ENCODE data around the gene HOXC11.

The HOXC11 gene

DNA sequence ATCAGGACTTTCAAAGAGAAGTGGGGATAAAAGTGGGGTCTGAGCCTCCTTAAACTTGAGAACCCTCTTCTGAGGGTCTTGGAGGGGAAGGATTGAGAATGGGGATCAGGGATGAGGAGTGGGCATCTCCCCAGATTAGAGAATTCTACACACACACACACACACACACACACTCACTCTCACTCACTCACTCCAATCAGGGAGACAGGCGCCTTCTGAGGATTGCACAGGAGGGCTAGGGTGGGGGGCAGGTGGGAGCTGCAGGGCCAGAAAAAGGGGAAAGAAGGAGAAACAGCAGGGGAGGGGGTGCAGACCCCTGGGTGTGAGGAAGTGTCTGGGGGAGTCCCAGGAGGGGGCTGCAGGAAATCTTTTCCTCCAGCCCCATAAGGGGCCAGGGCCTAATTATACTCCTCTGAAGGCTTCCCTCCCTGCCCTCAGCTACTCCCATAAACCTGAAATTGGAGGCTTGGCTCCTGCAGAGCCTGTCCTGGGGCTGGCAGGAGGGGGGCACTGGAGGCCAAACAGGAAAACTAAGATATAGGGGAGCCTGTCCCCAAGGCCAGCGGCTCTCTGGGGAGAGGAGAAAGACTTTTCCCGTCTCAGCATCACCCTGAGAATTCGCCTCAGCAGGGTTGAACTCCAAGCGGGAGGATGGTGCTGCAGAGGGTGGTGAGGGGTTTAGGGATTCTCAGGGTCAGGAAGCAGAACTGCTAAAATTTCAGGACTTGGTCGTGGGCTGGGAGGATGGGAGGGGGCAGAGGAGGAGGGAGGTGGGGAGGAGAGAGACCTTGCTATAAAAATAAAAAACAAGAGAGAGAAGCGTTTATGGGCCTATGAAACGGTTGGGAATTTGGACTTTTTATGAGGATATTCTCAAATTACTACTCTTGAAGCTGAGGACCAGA lies 28.6 kb downstream of the HOXC11 start:
- no peak for DNase-seq

DNA sequence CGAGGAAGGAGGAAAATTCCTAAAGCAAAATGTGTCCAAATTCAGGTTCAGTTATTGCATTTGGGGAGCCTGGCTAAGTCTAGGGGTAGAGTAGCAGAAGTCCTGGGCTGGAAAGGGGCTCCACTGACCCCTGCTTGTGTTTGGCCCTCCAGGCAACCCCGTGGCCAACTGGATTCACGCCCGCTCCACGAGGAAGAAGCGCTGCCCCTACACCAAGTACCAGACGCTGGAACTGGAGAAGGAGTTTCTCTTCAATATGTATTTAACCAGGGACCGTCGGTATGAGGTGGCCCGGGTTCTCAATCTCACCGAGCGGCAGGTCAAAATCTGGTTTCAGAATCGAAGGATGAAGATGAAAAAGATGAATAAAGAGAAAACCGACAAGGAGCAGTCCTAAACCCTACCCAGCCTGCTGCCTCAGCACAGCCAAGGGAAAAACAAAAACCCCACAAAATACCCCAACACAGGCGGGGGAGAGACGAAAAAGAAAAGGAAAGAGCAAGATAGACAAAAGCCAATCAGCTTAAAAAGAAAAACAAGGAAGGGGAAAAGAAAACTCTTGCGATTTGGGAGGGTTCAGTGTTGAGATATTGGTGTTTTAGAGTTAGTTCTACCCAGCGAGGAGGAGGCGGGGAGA lies 29.5 kb downstream of the HOXC11 start:
- no peak for DNase-seq

DNA sequence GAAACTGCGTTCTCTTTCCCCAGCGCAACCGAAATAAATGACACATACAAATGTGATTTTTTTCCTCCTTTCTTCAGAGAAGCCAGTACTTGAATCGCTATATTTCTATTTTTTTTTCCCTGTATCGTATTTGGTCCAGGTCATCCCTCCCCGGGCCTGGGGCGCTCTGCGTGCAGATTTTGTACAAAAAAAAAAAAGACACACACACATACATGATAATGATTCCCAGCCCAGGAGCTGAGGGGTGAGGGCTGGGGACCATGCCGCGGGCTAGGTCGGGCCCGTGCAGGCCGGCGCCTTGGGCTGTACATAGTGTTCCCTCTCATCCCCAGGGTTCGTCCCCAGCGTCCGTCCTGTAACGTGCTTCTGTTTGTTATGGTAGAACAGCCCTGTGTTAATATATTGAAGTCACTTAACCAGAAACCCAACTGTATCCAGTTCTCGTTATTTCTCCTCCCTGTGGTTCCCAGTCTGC lies 30.0 kb downstream of the HOXC11 start:
- no peak for DNase-seq

DNA sequence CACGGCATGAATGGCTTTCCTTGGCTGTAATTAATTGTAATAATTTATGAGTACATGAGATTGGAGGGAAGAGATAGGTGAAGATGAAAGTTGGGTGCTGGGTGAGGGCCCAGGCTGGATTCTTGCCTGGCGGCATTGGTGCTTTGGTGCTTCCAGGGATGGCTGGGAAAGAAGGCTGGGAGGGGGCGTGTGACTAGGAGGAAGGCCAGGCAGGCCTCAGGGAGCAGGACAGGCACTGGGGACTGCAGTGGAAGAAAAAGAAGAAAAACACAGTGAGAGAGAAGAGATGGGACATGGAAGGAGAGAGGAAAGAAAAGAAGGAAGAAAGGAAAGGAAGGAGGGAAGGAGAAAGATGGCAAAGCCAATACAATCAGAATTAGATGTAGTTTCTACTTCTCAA lies 30.7 kb downstream of the HOXC11 start:
- DNase-seq = no peak

DNA sequence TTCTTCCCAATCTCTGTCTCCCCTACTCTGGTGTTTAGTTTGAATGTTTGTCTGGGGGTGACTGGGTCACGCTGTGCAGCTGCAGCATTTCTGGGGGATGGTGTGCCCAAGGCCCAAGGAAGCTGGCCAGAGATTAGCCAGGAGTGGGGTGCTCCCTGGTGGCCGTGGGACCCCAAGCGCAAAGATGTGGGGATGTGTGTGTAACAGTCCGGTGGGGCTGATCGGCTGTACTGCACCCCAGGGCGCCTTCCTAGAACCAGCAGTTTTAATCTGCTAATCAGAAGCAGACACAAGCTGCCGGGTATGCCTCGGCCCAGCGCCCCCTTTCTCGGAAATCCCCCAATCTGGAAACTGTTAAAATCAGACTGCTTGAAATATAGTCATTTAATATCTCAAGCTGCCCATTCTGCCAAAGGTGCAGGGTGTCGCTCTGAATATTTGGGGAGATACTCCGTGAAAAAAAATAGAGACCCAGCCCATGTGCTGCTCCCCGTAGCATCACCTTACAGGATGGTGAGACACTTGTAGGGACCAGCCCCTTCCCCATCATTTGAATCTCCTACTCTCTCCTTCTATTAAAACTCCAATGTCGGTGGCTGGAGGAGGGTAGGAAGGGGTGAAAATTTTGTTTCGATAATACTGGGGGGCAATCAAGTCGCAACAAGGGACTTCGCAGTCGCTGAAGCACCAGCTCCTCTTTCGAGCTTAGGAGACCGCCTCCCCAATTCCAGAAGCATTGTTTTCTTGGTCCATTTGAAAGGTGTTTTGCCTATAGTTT lies 31.3 kb downstream of the HOXC11 start:
- DNase-seq = no peak

DNA sequence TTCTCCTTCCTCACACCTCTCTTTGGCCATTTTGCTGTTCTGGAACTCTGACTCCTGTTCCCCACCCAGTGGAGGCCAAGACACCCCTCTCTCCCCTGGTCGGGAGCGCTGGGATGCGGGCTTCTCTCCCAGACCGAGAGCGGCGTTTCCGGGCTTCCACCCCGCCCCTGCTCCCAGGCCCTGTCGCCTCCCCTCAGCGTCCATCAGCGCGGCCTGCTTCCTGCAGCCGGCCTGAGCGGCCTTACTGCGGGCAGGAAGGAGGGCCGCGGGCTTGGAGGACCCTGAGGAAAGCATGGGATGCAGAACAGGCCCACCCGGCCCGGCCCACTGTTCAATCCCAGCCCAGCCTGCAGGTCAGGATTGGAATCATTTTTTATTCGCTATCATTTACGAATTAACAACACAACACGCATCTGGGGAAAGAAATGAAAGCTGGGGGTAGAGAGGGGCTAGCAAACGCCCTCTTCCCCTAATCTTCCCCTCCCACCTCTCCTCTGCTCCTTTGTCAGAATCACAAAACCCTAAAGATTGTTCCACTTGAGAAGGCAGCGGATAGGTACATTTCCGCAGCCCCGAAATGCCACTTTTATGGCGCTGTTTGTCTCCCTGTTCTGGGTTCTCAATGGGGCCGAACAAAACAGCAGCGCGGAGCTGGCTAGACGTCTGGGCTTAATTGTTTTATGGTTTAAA lies 32.1 kb downstream of the HOXC11 start:
- DNase-seq = no peak

DNA sequence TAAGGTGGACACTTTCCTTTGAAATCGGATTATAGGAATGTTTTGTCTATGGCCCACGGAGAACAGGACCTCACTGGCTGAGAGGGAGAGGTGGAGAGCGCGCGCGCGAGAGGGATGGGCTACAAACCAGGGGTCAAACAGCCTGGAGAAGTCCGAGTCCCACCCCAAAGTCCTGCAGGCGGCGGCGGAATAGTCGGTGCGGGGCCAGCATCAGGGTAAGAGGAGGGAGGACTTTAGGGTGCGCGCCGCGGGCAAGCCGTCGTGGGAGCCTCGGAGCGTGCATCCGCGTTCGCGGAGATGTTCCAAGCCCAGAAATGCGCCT lies 32.6 kb downstream of the HOXC11 start:
- no peak for DNase-seq

DNA sequence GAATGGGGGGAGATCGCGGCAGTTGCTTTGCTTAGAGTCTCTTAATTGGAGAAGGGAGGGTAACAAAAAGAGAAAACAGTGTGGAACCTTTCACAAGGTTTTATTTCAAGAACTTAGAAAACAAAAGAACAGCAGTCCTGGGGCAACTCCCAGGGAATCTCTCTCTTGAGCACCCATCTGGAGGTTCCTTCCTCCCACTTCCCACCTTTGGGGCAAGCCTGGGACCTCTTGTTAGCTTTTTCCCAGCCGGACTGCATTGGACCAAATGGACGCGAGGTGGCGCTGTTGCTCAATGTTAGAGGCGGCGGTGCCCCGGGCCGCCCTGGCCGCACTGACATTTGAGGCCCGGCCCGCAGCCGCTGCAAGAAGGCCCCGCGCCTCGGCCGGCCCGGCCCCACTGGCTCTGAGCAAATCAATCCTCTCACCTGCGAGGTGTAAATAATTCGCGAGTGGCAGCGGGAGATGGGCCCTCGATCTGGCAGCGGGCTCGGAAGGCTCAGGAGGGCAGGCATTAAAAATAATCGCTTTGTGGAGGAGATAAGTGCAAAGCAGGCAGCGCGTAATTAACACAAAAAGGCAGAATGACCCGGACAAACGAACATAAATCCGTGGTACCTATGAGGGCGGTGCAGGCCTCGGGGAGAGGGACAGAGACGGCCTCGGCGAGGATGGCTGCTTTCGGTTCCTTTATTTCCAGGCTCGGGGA lies 33.1 kb downstream of the HOXC11 start:
- DNase-seq = peak; percentile 83

DNA sequence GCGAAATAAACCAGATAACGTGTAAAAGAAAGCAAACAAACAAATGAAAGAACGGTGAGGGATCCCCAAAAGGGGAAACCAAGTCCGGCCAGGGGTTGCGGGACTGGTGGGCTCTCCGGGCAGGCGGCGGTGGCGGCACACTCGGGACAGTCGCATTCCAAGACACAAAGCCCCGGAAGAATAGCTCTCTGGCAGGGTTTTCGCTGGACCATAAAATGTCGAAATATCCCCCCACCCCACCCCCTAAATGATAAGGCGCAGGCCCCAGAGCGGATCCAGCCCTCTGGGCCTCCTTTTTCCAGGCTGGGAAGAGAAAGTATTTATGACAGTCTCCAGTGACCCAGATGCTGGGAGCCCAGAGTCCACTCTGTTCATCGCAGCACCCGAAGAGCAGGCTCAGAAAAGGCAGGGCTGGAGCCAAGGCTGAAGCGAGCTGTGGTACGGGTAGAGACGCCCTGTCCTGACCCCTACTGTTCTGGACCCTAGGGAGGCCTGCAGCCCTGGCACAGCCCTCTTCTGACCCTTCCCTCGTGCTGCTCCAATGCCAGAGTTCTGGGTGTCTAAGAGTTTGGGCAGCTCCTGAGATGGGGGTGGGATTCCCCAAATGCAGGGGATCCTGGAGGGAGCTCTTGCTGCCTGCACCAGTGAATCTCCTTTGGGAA lies 33.8 kb downstream of the HOXC11 start:
- no peak for DNase-seq

DNA sequence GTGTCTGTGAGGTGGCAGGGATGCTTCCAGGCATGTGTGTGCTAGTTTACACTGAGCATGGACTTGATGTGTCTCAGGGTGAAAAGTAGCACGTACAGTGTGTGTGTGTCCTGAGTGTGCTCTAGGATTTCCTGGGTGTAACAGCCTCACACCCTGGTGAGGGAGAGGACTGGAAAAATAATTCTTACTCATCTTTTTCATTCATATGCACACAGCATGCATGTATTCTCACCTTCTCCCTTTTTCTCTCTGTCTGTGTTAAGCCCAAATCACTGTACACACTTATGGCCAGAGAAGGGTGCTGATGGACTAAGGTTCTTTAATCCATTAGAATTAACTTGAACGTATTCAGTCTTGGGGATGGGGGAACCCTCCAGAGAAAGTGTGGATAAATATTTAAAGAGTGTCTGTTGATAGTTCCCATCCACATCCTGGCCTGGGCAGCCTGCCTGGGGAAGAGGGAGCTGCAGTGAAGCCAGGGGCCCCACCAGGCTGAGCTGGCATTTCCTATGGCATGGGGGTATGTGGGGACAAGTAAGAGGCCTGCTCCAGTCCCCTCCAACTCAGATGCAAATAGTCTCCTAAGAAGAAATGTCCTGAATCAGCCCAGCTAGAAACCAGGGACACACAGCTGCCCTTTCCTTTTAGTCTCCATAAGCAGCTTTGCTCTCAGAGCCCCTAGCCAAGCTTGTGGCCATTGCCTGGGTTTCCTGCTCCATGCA lies 34.8 kb downstream of the HOXC11 start:
- no peak for DNase-seq

DNA sequence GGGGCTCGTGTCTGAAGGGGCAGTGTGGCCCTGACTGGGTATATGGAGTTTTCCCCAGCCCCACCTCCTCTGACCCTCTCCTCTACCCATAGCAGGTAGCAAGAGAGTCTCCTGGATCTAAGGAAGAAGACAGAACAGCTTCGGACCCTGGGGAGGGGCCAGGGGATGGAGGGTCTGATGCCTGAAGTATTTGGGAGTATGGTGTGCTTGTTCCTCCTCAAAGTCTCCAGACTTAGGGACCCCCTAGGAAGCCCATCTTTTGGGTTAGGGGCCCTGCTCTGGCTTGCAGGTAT lies 35.3 kb downstream of the HOXC11 start:
- no peak for DNase-seq

DNA sequence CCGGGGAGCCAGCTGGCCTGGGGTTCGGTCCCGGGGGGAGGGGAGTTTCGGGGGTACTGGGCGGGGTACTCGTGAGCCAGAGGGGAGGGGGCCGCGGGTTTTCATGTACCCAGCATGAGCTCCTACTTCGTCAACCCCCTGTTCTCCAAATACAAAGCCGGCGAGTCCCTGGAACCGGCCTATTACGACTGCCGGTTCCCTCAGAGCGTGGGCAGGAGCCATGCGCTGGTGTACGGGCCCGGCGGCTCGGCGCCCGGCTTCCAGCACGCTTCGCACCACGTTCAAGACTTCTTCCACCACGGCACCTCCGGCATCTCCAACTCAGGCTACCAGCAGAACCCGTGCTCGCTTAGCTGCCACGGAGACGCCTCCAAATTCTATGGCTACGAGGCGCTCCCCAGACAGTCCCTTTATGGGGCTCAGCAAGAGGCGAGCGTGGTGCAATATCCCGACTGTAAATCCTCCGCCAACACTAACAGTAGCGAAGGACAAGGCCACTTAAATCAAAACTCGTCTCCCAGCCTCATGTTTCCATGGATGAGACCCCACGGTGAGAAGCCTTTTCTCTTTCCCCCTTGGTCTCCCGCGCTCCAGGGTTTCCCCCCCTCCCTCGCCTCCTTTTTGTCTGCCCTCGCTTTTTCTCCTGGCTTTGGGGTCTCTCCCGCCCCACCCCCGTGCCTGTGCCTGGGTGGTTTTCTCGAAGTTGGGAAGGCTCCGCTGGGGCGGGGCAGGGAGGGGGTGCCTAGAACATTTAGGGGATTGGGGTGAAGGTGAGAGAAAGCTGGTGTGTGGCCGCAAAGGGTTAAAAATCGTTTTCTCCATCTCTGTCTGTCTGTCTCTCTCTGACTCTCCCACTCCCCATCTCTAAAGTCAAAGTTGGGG lies 36.5 kb downstream of the HOXC11 start:
- DNase-seq = no peak

DNA sequence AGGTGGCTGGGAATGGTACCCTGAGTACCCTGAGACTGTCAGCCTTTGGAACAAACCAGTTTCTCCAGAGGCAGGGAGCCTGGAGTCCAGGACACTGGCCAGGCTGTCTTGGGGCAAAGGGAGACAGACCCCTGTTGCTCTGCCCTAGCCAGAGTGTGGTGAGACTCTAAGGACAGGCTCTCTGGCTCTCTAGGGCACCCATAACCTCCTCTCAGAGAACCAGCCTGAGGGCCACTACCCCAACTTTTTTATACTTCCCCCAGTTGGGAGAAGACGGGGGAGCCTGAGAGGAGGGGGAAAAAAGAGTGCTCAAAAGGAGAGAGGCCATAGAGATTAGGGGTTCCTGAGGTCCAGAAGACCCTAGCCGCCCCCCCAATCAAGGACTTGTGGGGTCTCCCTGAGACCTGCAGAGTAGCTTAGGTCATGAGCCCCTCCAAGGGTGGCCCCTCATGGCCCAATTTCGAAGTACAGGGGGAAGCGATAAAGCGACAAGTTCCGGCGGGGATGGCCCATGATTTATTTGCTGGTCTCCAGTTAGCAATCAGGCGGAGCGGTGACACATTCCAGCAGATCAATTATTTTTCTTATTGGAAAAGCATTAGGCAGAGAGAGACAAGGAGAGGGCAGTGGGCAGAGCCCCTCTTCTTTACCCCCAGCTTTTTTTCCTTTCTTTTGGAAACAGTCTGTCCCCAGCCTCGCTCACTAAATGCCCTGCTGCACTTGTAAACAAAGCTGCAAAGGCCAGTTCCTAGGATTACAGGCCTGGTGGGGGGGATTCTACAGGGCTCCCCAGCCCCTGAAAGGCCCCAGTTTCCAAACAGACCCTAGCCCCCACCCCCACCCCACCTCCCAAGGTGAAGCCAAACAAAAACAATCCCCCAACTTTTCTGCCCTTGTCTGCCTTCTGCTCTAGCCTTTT lies 37.4 kb downstream of the HOXC11 start:
- no peak for DNase-seq

DNA sequence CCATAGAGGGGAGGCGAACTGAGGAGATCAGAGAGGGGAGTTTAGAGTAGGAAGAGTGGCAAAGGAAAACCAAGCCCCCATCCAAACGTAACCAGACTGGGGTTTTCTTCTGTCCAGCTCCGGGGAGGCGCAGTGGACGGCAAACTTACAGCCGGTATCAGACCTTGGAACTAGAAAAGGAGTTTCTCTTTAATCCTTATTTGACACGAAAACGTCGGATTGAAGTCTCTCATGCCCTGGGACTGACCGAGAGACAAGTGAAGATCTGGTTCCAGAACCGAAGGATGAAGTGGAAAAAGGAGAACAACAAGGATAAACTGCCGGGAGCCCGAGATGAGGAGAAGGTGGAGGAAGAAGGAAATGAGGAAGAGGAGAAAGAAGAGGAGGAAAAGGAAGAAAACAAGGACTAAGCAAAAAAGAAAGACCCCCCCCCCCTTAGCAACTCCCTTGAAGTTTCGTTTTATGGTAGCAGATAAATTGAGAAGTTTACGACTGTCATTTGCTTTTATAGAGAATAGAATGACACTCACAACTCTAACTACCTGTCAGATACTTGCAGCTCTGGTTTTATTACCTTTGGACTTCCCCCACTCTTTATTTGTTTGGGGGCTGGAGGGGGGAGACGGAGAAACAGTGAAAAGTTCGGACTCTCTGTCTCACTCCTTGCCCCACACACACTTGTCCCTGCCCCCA lies 38.2 kb downstream of the HOXC11 start:
- DNase-seq = no peak

DNA sequence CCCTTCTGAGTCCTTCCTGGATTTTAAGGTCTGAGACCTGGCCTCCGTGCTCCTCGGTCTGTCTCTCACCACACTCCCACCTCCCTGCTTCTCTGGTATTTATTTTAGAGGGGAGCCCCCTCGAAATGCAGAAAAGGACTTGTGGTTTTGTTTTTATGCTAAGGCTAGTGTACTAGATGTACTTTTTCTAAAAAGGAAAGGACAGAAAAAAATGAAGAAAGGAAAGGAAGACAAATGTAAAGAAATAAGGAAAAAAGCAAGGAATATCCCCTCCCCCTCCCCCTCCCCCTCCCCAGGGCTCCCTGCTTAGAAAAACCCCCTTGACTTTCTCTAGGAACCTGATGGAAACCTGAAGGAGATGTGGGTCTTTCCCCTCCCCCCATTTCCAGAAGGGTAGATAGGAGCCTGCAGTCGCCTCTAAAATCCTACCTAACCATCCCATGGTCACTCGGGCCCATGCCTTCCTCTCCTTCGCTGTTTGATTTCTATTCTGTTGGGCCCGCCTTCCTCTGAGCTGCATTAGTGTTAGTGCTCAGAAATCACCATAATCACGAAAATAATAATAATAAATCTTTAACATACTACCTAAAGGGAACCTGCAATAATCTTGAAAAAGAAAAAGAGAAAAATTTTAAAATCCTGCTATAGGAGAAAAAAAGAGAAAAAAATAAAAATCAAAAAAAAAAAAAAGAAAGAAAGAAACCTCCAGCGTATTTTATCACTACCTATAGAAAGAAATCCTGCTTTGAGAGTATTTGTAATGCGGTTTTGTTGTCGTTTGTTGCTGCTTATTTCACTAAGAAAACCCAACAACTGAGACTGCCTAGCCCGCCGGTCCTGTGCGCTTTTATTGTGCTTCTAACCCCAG lies 39.0 kb downstream of the HOXC11 start:
- no peak for DNase-seq

DNA sequence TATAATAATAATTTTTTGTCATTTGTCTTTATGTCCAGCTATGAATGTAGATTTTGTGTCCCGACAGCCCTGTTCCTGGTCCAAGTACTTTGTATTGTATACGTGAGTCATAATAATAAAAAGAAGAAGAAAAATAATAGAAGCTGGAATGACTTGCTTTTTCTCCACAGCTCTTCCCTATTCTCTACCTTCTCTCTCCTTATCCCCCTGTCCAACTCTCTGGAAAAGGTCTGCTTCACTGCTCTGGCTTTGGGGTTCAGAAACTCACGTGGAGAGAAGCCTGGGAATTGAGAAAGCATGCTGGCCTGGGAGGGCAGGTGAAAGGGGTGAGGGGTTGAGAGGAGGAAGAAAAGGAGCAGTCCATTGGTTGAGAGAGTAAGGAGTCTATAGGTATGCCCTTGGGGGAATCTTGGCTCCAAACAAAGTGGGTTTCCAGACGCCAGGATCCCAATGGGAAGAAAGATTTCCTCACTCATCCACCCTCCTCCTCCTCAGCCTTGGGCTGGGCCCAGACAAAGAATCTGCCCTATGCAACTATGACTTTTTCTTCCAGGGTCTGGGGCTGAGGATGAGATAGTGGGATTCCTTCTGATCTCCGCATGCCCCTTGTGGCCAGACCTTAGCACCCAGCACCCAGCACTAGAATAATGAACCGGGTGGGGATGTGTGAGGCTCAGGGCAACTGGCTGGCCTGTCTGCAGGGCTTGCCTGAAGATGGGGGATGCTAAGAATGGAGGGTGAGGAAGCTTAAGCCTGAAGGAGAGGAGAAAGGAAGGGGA lies 39.9 kb downstream of the HOXC11 start:
- no peak for DNase-seq

Data from RPMI8226 (cell line).